ENCODE results near the gene UBE2M.

GRCh38 chr19:58562122-58563033 is 4.0 kb upstream of the UBE2M start:
- TF ChIP-seq CTCF (conservative IDR thresholded peaks at IDR 0.05; ENCODE audit: low read length): no peak
- TF ChIP-seq EZH2phosphoT487 (IDR thresholded peaks at IDR 0.05; ENCODE audit: borderline replicate concordance): no peak

Measured in Loucy (cell line).